Loucy (cell line): Measurements from ENCODE around the gene PTPN21.

ENCODE experiments used
- CTCF ChIP-seq: fragments of 200-600 bp; sonication (generic); conservative IDR thresholded peaks from 2 replicates; pipeline ENCODE4 v1.5.1; 2014; ENCODE audit warnings: mild to moderate bottlenecking, antibody characterized with exemption, low read length
- EZH2phosphoT487 ChIP-seq: fragments of 200-600 bp; IDR thresholded peaks from 2 replicates; pipeline ENCODE4 v1.6.1; 2018; ENCODE audit warnings: antibody characterized with exemption, mild to moderate bottlenecking, moderate library complexity, borderline replicate concordance

GRCh38 chr14:88437658-88438057 is 117.1 kb downstream of the PTPN21 start:
- peak; percentile 32 for TF ChIP-seq CTCF
- no peak for TF ChIP-seq EZH2phosphoT487
